NB4 (cell line): ENCODE data around the gene RNF8.

Experiments
- CTCF ChIP-seq: IDR thresholded peaks from one replicate; pipeline ENCODE4 v1.5.1; 2012; ENCODE audit warnings: low read depth, low read length
- MAX ChIP-seq: IDR thresholded peaks from 2 replicates; pipeline ENCODE4 v1.6.1; 2011; ENCODE audit warnings: low read depth, low read length
- MYC ChIP-seq: IDR thresholded peaks from 2 replicates; pipeline ENCODE4 v1.6.1; 2011; ENCODE audit warnings: low read depth, low read length

GRCh38 chr6:37313723-37314486 lies 39.9 kb upstream of the RNF8 start:
- no peak for TF ChIP-seq CTCF
- no peak for TF ChIP-seq MAX
- no peak for TF ChIP-seq MYC
